Gastroesophageal sphincter (tissue), 3 donors: ENCODE measurements around the gene TIMM13.
A peak's percentile ranks its signal among the peaks of the same experiment; 100 is the strongest.

ENCODE experiments used
- POLR2A ChIP-seq, 2 donors: fragments of 450-650 bp; IDR thresholded peaks; one replicate each; pipeline ENCODE4 v1.6.1; 2017; ENCODE audit warnings: antibody characterized with exemption in 2 of 2, mild to moderate bottlenecking in 2 of 2, moderate library complexity in 1 of 2
- TF ChIP-seq, protein P1 (sequence below), 4 experiments: fragments of 200-600 bp in 2 of 4; fragments of 450-650 bp in 2 of 4; sonication (generic) in 1 of 4; IDR thresholded peaks; one replicate each; pipeline ENCODE4 v1.5.1; 2017 to 2019; ENCODE audit warnings: antibody characterized with exemption in 4 of 4, mild to moderate bottlenecking in 2 of 4, moderate library complexity in 2 of 4

DNA sequence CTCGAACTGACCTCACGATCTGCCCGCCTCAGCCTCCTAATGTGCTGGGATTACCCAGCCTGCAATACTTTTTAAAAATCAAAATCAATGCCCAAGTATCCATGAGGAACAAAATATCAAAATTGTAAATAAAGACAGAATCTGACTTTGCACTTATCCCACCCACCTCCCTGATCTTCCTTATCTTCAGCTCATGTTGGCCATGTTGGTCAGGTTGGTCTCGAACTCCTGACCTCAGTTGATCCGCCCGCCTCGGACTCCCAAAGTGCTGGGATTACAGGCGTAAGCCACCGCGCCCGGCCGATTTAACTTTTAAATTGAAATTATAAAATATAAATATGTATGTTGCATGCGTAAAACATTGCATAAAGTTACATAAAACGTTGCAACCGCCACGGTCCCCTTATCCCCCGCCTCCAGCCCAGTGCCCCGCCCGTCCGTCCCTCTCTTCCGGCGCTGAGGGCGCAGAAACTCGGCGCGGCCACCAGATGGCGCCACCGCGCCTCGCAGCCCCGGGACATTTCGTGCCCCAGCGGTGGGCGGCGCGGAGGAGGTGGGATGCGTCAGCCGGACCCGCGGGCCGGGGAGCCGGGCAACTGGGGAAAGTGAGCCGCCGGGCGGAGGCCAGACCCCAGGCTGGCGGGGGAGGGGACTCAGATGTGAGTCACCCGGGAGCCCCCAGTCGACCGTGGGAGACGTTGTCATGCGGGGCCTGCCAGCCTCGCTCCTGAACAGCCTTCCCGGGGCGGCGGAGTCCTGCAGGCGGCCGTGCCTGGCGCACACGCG is 47.0 kb upstream of the TIMM13 start:
- TF ChIP-seq, protein P1, sequence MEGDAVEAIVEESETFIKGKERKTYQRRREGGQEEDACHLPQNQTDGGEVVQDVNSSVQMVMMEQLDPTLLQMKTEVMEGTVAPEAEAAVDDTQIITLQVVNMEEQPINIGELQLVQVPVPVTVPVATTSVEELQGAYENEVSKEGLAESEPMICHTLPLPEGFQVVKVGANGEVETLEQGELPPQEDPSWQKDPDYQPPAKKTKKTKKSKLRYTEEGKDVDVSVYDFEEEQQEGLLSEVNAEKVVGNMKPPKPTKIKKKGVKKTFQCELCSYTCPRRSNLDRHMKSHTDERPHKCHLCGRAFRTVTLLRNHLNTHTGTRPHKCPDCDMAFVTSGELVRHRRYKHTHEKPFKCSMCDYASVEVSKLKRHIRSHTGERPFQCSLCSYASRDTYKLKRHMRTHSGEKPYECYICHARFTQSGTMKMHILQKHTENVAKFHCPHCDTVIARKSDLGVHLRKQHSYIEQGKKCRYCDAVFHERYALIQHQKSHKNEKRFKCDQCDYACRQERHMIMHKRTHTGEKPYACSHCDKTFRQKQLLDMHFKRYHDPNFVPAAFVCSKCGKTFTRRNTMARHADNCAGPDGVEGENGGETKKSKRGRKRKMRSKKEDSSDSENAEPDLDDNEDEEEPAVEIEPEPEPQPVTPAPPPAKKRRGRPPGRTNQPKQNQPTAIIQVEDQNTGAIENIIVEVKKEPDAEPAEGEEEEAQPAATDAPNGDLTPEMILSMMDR (IDR thresholded peaks at IDR 0.05): peak in 3 of 4 experiments; percentile 99 to 100 (median 100)
- no peak for TF ChIP-seq POLR2A (IDR thresholded peaks at IDR 0.05)
